GM06990 (cell line): ENCODE data around the gene JMY.

Source experiments
- DNase-seq: peaks from one replicate; pipeline ENCODE4 v3.0.0-alpha.2; 2011; ENCODE audit not compliant: insufficient read length; ENCODE audit errors: extremely low read depth
- H3K27me3 ChIP-seq: replicated peaks from 2 replicates; pipeline ENCODE4 v1.6.0; 2011; ENCODE audit warnings: low read length; ENCODE audit not compliant: control insufficient read depth, insufficient read depth
- H3K36me3 ChIP-seq: 2 replicates; pipeline ENCODE4 v1.5.1; 2011; ENCODE audit warnings: low read length; ENCODE audit not compliant: control insufficient read depth, insufficient read depth
- H3K4me3 ChIP-seq: replicated peaks from 2 replicates; pipeline ENCODE4 v1.5.1; 2011; ENCODE audit warnings: low read depth, mild to moderate bottlenecking, control low read depth, low read length
- TF ChIP-seq, protein P1 (sequence below): IDR thresholded peaks from 2 replicates; pipeline ENCODE4 v1.5.1; 2011; ENCODE audit warnings: low read length, control low read depth, mild to moderate bottlenecking, inconsistent platforms; ENCODE audit not compliant: insufficient read depth, poor library complexity, severe bottlenecking

JMY gene

DNA sequence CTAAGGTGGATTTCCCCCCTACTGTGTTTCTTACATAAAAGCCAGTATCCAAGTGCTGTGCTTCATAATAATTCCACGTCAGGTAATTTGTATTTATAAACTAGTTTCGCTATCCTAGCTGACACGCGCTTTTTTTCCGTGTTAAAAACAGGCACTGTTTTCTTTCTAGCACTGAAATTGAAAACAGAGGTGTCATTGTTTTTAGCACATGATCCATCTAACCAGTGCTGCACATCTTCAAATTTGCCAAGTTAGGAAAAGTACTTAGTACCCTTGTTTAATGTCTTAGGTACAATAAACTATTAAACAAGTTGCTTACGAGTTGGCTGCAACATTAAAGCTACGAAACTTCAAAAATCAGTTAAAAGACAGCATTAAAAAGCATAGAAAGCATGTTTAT, 49.9 kb downstream of the JMY start:
- Histone ChIP-seq H3K4me3 (no peak overlapping the region), H3K36me3 (no peaks in the 10 kb centered on the region), H3K27me3 (no peaks in the 10 kb centered on the region)
- TF ChIP-seq, protein P1, sequence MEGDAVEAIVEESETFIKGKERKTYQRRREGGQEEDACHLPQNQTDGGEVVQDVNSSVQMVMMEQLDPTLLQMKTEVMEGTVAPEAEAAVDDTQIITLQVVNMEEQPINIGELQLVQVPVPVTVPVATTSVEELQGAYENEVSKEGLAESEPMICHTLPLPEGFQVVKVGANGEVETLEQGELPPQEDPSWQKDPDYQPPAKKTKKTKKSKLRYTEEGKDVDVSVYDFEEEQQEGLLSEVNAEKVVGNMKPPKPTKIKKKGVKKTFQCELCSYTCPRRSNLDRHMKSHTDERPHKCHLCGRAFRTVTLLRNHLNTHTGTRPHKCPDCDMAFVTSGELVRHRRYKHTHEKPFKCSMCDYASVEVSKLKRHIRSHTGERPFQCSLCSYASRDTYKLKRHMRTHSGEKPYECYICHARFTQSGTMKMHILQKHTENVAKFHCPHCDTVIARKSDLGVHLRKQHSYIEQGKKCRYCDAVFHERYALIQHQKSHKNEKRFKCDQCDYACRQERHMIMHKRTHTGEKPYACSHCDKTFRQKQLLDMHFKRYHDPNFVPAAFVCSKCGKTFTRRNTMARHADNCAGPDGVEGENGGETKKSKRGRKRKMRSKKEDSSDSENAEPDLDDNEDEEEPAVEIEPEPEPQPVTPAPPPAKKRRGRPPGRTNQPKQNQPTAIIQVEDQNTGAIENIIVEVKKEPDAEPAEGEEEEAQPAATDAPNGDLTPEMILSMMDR: no peak
- no peak for DNase-seq

DNA sequence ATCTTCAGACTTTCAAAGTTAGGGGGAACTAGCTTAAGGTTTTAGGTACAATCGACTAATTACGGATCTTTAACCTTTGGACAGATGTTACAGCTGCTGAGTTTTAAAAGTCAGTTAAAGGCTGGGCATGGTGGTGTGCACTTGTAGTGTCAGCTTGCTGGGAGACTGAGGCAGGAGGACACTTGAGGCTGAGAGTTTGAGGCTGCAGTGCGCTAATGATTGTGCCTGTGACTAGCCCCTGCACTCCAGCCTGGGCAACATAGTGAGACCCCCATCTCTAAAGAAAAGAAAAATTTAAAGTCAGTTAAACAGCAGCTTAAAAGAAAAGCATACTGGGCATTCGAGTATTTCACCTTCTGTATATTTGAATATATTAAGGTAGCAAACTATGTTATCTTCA, 51.4 kb downstream of the JMY start:
- Histone ChIP-seq H3K27me3 (no peaks in the 10 kb centered on the region), H3K36me3 (no peaks in the 10 kb centered on the region), H3K4me3 (no peak overlapping the region)
- TF ChIP-seq, protein P1: no peak
- no peak for DNase-seq

DNA sequence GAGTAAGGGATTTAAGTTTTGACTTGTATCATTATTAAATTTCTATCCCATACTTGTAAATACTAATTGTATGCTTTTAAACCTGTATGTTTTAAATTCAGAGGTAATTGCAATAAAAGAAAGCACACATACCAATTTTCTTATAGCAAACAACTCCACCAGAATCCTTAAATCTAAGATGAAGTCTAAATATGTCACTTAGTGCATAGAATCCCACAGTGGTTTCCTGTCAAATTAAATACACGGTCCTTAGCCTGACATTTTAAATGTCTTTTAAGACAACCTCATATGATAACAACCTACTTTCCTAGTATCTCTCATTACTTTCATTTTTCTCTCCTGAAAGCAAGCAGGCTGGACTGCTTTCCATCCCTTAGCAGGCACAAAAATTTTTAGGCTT, 52.0 kb downstream of the JMY start:
- TF ChIP-seq, protein P1: no peak
- no peaks in the 10 kb centered on the region for H3K36me3 ChIP-seq
- no peak overlapping the region for H3K4me3 ChIP-seq
- DNase-seq: no peak
- no peaks in the 10 kb centered on the region for H3K27me3 ChIP-seq

DNA sequence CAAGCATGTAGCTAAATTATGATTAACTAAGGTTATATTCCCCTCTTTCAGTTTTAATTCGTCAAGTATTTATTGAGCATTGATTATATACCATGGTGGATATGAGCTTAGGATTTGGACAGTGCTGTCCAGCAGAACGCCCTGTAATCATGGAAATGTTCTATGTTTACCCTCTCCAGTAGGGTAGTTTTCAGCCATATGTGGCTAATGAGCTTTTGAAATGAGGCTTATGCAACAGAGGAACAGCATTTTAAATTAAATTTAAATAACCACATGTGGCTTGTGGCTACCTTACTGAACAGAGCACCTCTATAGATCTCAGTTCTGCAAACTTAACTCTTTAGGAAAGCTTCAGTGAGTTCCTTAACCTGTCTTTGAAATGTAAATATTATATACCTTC, 59.1 kb downstream of the JMY start:
- DNase-seq: no peak
- TF ChIP-seq, protein P1: no peak
- H3K36me3 ChIP-seq: no peaks in the 10 kb centered on the region
- H3K4me3 ChIP-seq: no peak overlapping the region
- H3K27me3 ChIP-seq: no peaks in the 10 kb centered on the region

DNA sequence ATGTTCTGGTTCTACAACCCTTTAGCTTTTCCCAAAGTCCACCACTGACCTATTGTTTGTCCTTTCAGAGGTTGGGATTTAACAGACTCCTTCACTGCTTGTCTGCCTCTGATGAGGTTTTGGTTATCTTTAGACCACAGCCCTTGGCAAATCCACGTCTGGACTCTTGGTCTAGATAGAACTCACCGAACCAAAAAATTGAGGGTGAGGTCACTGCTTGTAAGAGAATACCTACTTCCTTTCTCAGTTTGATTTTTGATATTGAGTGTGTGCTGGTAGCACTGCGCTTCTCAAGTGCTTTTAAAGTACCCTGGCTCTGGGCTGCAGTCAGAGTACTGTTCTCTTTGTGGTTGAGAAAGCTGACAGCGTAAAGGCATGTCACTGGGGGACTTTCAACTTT, 61.7 kb downstream of the JMY start:
- no peak for DNase-seq
- H3K27me3 ChIP-seq: no peaks in the 10 kb centered on the region

More for the DNA sequence above, 61.7 kb downstream of the JMY start:
- Histone ChIP-seq H3K4me3 (no peak overlapping the region), H3K36me3 (peaks cover 2% of the 10 kb centered on the region)
- TF ChIP-seq, protein P1: no peak
